HepG2 (cell line): Measurements from ENCODE around the gene ZDHHC7. TPM values are rescaled to one million over a fixed set of nuclear protein-coding genes. Genes with fewer than 3 reads are reported as not detected.

Experiments used
- DMAP1 ChIP-seq: IDR thresholded peaks from 2 replicates; pipeline ENCODE4 v1.6.1; 2016
- EZH2 ChIP-seq: conservative IDR thresholded peaks from 2 replicates; pipeline ENCODE4 v1.6.1; 2012; ENCODE audit warnings: mild to moderate bottlenecking, low read depth, low read length, moderate library complexity
- MIER2 ChIP-seq: IDR thresholded peaks from 2 replicates; pipeline ENCODE4 v1.6.1; 2016; ENCODE audit warnings: missing biosample characterization, missing genetic modification reagents
- MLLT10 ChIP-seq: sonication (generic); formaldehyde crosslinking; IDR thresholded peaks from 2 replicates; pipeline ENCODE4 v1.4.0; 2020; ENCODE audit warnings: missing genetic modification reagents
- MTF1 ChIP-seq: sonication (generic); formaldehyde crosslinking; IDR thresholded peaks from 2 replicates; pipeline ENCODE4 v1.5.0; 2020; ENCODE audit warnings: missing genetic modification reagents
- TBX2 ChIP-seq: sonication (generic); formaldehyde crosslinking; IDR thresholded peaks from 2 replicates; pipeline ENCODE4 v1.5.0; 2020; ENCODE audit warnings: missing genetic modification reagents, mild to moderate bottlenecking, borderline replicate concordance
- ZBTB7A ChIP-seq: sonication (generic); formaldehyde crosslinking; IDR thresholded peaks from 2 replicates; pipeline ENCODE4 v1.8.0; 2022; ENCODE audit warnings: mild to moderate bottlenecking, missing genetic modification reagents
- ZNF136 ChIP-seq: sonication (generic); formaldehyde crosslinking; IDR thresholded peaks from 2 replicates; pipeline ENCODE4 v1.8.1; 2022; ENCODE audit warnings: low read depth, mild to moderate bottlenecking, moderate library complexity, missing genetic modification reagents
- ZNF780A ChIP-seq: sonication (generic); formaldehyde crosslinking; IDR thresholded peaks from 2 replicates; pipeline ENCODE4 v1.8.0; 2022; ENCODE audit warnings: mild to moderate bottlenecking, missing genetic modification reagents, moderate library complexity
- ZNF782 ChIP-seq: sonication (generic); formaldehyde crosslinking; IDR thresholded peaks from 2 replicates; pipeline ENCODE4 v1.4.0; 2020; ENCODE audit warnings: missing genetic modification reagents, mild to moderate bottlenecking, borderline replicate concordance
- ZSCAN31 ChIP-seq: sonication (generic); formaldehyde crosslinking; IDR thresholded peaks from 2 replicates; pipeline ENCODE4 v1.5.0; 2020; ENCODE audit warnings: low read depth, mild to moderate bottlenecking, missing genetic modification reagents
- polyA plus RNA-seq, 8 experiments: library from polyadenylated mRNA; depleted of rRNA in 3 of 8; stranded (reverse) in 7 of 8; unstranded in 1 of 8; fragments of >200 nt; fragmentation: Illumina TruSeq in 4 of 8; extraction: Trizol in 4 of 8; gene quantifications; 2 replicates each; pipeline versions ENCODE4 v1.2.1 to v1.2.3, GENCODE V29; 2011 to 2016; ENCODE audit warnings: low read depth in 4 of 8, missing spikeins in 1 of 8, mixed read lengths in 1 of 8; ENCODE audit not compliant: insufficient read depth in 1 of 8
- total RNA-seq, 5 experiments: library from RNA; depleted of rRNA; stranded (reverse); fragments of >200 nt; fragmentation: Illumina TruSeq; extraction: Trizol; gene quantifications; 2 replicates each; pipeline ENCODE4 v1.2.3, GENCODE V29; 2016; ENCODE audit warnings: low read depth in 1 of 5
- TF ChIP-seq, protein P1 (sequence below): sonication (generic); formaldehyde crosslinking; IDR thresholded peaks from 2 replicates; pipeline ENCODE4 v1.8.1; 2023; ENCODE audit warnings: mild to moderate bottlenecking, inconsistent platforms, moderate library complexity, missing genetic modification reagents, borderline replicate concordance
- TF ChIP-seq, protein P2 (sequence below): sonication (generic); formaldehyde crosslinking; IDR thresholded peaks from 2 replicates; pipeline ENCODE4 v1.8.1; 2023; ENCODE audit warnings: mild to moderate bottlenecking, missing genetic modification reagents
- TF ChIP-seq, protein P3 (sequence below), 2 experiments: fragments of 450-650 bp in 1 of 2; sonication (generic) in 1 of 2; formaldehyde crosslinking in 1 of 2; IDR thresholded peaks; 2 replicates each; pipeline versions ENCODE4 v1.6.1 to v1.8.0; 2016 to 2022; ENCODE audit warnings: antibody characterized with exemption in 1 of 2, mild to moderate bottlenecking in 1 of 2, missing genetic modification reagents in 1 of 2
- TF ChIP-seq, protein P4 (sequence below): sonication (generic); formaldehyde crosslinking; IDR thresholded peaks from 2 replicates; pipeline ENCODE4 v1.4.0; 2020; ENCODE audit warnings: mild to moderate bottlenecking, missing genetic modification reagents

The ZDHHC7 gene
- total and polyA plus RNA-seq, 2 of the 13 experiments (the other 11 are each of a cell fraction or from before 2014, with no cell fraction given) = 46.8 to 67.6 TPM

DNA sequence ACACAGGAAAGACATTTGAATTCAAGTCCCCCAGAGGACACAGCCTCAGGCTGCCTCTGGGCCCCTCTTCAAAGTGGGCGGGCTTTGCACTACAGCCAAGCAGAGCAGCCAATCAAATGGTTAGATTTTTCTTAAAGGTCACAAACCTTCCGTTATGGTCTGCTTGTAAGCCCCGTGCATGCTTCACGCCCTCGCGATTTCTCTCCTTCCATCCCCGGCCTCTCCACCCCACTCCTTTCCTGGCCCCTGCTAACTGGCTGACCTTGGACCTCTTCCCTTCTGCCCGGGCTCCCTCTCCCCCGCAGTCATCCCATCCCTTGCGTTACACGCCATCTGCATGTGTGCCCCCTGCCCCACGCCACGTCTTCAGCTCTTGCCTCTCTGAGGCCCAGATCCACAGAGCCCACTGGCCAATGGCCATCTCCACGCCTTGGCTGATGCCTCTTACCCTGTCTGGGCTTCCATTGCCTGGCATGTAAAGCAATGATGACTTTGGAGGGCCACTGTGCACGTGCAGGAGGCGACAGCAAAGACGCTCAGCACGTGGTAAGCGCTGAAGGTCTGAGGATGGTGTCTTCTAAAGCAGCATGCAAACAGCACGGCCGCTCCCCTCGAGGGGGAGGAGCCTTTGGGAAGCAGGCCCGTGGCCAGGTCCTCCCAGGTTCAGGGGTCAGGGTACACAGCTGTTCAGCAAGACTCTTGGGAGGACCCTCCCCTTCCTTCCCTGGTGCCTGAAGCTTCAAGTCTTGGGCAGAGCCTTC is 86.8 kb downstream of the ZDHHC7 start (continued):
- TF ChIP-seq, protein P1, sequence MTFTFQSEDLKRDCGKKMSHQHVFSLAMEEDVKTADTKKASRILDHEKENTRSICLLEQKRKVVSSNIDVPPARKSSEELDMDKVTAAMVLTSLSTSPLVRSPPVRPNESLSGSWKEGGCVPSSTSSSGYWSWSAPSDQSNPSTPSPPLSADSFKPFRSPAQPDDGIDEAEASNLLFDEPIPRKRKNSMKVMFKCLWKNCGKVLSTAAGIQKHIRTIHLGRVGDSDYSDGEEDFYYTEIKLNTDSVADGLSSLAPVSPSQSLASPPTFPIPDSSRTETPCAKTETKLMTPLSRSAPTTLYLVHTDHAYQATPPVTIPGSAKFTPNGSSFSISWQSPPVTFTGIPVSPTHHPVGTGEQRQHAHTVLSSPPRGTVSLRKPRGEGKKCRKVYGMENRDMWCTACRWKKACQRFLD = peak; percentile 79
- peak; percentile 88 for TF ChIP-seq ZBTB7A
- TF ChIP-seq, protein P2, sequence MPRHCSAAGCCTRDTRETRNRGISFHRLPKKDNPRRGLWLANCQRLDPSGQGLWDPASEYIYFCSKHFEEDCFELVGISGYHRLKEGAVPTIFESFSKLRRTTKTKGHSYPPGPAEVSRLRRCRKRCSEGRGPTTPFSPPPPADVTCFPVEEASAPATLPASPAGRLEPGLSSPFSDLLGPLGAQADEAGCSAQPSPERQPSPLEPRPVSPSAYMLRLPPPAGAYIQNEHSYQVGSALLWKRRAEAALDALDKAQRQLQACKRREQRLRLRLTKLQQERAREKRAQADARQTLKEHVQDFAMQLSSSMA (CRISPR knock-in tag) = peak; percentile 79; the same call in 1 of the 2 replicates
- TF ChIP-seq MIER2 (CRISPR knock-in tag) = no peak
- TF ChIP-seq ZNF782 = no peak
- no peak; the same call in 1 of the 2 replicates for TF ChIP-seq ZSCAN31 (CRISPR knock-in tag)
- TF ChIP-seq, protein P3, sequence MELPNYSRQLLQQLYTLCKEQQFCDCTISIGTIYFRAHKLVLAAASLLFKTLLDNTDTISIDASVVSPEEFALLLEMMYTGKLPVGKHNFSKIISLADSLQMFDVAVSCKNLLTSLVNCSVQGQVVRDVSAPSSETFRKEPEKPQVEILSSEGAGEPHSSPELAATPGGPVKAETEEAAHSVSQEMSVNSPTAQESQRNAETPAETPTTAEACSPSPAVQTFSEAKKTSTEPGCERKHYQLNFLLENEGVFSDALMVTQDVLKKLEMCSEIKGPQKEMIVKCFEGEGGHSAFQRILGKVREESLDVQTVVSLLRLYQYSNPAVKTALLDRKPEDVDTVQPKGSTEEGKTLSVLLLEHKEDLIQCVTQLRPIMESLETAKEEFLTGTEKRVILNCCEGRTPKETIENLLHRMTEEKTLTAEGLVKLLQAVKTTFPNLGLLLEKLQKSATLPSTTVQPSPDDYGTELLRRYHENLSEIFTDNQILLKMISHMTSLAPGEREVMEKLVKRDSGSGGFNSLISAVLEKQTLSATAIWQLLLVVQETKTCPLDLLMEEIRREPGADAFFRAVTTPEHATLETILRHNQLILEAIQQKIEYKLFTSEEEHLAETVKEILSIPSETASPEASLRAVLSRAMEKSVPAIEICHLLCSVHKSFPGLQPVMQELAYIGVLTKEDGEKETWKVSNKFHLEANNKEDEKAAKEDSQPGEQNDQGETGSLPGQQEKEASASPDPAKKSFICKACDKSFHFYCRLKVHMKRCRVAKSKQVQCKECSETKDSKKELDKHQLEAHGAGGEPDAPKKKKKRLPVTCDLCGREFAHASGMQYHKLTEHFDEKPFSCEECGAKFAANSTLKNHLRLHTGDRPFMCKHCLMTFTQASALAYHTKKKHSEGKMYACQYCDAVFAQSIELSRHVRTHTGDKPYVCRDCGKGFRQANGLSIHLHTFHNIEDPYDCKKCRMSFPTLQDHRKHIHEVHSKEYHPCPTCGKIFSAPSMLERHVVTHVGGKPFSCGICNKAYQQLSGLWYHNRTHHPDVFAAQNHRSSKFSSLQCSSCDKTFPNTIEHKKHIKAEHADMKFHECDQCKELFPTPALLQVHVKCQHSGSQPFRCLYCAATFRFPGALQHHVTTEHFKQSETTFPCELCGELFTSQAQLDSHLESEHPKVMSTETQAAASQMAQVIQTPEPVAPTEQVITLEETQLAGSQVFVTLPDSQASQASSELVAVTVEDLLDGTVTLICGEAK (IDR thresholded peaks at IDR 0.05) = no peak
- TF ChIP-seq, protein P3 (CRISPR knock-in tag; IDR thresholded peaks at IDR 0.05) = peak; percentile 71; the same call in 1 of the 2 replicates
- TF ChIP-seq ZNF136 (CRISPR knock-in tag) = no peak
- peak; percentile 35; the same call in 1 of the 2 replicates for TF ChIP-seq DMAP1 (CRISPR knock-in tag)
- no peak for TF ChIP-seq MTF1 (CRISPR knock-in tag)
- TF ChIP-seq, protein P4, sequence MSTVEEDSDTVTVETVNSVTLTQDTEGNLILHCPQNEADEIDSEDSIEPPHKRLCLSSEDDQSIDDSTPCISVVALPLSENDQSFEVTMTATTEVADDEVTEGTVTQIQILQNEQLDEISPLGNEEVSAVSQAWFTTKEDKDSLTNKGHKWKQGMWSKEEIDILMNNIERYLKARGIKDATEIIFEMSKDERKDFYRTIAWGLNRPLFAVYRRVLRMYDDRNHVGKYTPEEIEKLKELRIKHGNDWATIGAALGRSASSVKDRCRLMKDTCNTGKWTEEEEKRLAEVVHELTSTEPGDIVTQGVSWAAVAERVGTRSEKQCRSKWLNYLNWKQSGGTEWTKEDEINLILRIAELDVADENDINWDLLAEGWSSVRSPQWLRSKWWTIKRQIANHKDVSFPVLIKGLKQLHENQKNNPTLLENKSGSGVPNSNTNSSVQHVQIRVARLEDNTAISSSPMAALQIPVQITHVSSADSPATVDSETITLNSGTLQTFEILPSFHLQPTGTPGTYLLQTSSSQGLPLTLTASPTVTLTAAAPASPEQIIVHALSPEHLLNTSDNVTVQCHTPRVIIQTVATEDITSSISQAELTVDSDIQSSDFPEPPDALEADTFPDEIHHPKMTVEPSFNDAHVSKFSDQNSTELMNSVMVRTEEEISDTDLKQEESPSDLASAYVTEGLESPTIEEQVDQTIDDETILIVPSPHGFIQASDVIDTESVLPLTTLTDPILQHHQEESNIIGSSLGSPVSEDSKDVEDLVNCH (CRISPR knock-in tag) = no peak
- no peak; the same call in 1 of the 2 replicates for TF ChIP-seq TBX2
- 0 out of 2 replicates have a peak, but pooled peaks have one; percentile 41 for TF ChIP-seq ZNF780A (CRISPR knock-in tag)
- no peak for TF ChIP-seq EZH2
- no peak for TF ChIP-seq MLLT10 (CRISPR knock-in tag)
